GM18511 (cell line): Measurements from ENCODE around the gene SNX17.
"Not testable (repeated sequence)": the region's sequence is repeated elsewhere in the genome, so short reads cannot be mapped to it uniquely, and the experiment has no call there.

ENCODE experiments used
- ATAC-seq: cut with Tn5 transposase; IDR thresholded peaks from one replicate; pipeline ENCODE4 v1.9.1; 2021; ENCODE audit warnings: mild to moderate bottlenecking, moderate library complexity; ENCODE audit not compliant: unreplicated experiment

The SNX17 gene

GRCh38 chr2:27398962-27399361 is 28.5 kb downstream of the SNX17 start:
- ATAC-seq = no peak

- no peak for ATAC-seq
Observed at GRCh38 chr2:27400348-27401135, 30.1 kb downstream of the SNX17 start.

DNA sequence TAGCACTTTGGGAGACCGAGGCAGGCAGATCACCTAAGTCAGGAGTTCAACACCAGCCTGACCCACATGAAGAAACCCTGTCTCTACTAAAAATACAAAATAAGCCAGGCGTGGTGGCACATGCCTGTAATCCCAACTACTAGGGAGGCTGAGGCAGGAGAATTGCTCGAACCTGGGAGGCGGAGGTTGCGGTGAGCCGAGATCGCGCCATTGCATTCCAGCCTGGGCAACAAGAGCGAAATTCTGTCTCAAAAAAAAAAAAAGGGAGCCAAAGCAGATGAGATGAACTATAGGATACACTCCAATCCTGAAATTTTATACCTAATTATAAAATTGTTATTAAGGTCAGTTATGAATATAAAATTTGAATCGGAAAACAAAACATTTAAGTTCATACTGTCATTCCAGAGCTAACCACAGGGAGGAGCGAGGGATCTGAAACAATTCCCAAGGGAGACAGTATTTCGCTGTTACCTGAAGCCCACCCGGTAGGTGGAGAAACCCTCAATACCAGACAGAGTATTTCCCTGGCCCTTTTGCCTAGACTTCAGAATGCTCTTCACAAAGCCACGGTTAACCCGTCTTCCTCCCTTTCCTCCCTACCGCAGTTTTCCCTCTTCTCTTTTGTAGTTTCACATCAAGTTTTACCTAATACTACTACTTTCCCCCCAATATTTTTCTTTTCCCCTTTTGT is 37.5 kb downstream of the SNX17 start:
- no peak for ATAC-seq

- ATAC-seq = peak; percentile 43
Observed at GRCh38 chr2:27408601-27409320, 38.3 kb downstream of the SNX17 start.

- peak; percentile 95 for ATAC-seq
Observed at GRCh38 chr2:27409321-27410073, 39.1 kb downstream of the SNX17 start, which contains the start of gene PPM1G. Gene PPM1G (minus strand): TSS chr2:27409591. CDS start chr2:27409422, 169 bp downstream.

GRCh38 chr2:27412419-27413152 is 42.2 kb downstream of the SNX17 start:
- no peak for ATAC-seq

DNA sequence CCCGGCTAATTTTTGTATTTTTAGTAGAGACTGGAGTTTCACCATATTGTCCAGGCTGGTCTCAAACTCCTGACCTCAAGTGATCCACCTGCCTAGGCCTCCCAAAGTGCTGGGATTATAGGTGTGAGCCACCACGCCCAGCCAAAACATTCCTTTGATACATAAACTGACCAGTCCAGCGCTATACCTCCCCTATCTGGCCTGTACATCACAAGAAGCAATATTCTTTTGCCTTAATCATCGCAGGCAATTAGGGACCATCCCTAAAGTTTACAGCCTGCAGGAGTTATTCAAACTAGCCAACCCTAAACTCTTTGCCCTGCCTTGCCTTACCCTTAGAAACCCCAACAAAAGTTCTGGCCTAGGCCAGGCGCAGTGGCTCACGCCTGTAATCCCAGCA is 45.7 kb downstream of the SNX17 start:
- ATAC-seq = no peak

DNA sequence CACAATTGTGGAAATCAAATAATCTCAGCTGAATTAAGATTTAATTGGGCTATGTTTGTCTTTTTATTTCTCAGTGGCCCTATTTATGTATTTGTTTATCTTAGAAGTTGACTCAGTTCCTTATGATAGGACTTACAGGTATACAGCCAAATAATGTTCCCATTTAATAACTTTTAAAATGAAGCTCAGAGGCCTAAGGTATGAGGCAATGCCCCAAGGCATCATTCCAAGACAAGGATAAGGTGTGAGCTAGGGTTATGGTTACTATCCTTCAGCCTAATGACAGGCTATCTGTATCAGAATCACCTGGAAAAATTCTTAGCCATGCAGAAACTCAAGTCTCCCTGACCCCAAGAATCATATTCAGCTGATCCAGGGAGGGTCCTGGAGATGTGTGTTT is 50.6 kb downstream of the SNX17 start:
- ATAC-seq = no peak

DNA sequence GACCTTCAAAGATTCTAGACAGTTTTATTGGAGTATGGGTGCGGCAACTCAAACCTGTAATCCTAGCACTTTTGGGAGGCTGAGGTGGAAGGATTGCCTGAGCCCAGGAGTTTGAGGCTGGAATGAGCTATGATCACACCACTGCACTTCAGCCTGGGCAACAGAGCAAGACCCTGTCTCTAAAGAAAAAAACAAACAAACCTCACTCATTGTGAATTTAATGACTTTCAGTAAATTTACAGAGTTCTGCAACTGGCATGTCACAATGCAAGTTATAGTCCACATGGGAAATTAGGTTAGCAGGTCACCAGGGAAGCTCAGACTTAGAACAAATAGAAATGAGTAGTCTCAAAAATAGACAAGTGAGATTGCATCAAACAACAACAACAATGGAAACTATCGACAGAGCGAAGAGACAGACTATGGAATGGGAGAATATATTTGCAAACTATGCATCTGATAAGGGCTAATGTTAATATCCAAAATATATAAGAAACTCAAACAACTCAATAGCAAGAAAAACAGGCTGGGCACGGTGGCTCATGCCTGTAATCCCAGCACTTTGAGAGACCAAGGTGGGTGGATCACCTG is 51.3 kb downstream of the SNX17 start:
- no peak for ATAC-seq

- no peak for ATAC-seq
Observed at GRCh38 chr2:27422958-27423357, 52.5 kb downstream of the SNX17 start.

GRCh38 chr2:27425039-27425438 is 54.6 kb downstream of the SNX17 start:
- ATAC-seq = not testable (repeated sequence)
